Ovary (tissue), 3 donors: ENCODE results near the gene ODC1.

Experiments
- POLR2A ChIP-seq: fragments of 450-650 bp; IDR thresholded peaks from one replicate; pipeline ENCODE4 v1.6.1; 2017; ENCODE audit warnings: antibody characterized with exemption, mild to moderate bottlenecking, moderate library complexity
- TF ChIP-seq, protein P1 (sequence below), 3 donors: fragments of 450-650 bp in 2 of 3; fragments of 200-600 bp in 1 of 3; IDR thresholded peaks; one replicate each; pipeline versions ENCODE4 v1.5.1 to v1.8.0; 2016 to 2022; ENCODE audit warnings: antibody characterized with exemption in 3 of 3, mild to moderate bottlenecking in 1 of 3
- donor health status: DM: no; HTN: no; CAD: no.

DNA sequence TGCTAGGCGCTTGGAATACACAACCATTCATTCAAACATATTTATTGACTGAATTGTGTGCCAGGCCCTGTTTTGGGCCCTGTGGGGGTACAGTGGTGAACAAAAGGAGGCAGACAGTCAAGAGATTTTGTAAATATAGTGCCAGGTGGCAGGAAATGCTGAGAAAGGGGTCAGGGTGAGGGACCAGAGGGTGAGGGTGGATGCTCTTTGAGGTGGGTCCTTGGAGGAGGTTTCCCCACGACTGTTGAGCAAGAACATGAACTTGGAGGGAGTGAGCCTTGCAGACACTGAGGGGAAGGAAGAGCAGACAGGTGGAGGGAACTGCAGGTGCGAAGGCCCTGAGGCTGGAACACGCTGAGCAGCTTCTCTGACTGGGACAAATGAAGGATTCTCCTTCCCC, 40.7 kb downstream of the ODC1 start:
- TF ChIP-seq, protein P1, sequence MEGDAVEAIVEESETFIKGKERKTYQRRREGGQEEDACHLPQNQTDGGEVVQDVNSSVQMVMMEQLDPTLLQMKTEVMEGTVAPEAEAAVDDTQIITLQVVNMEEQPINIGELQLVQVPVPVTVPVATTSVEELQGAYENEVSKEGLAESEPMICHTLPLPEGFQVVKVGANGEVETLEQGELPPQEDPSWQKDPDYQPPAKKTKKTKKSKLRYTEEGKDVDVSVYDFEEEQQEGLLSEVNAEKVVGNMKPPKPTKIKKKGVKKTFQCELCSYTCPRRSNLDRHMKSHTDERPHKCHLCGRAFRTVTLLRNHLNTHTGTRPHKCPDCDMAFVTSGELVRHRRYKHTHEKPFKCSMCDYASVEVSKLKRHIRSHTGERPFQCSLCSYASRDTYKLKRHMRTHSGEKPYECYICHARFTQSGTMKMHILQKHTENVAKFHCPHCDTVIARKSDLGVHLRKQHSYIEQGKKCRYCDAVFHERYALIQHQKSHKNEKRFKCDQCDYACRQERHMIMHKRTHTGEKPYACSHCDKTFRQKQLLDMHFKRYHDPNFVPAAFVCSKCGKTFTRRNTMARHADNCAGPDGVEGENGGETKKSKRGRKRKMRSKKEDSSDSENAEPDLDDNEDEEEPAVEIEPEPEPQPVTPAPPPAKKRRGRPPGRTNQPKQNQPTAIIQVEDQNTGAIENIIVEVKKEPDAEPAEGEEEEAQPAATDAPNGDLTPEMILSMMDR (IDR thresholded peaks at IDR 0.05): no peak
- TF ChIP-seq POLR2A: no peak
